Muscle layer of colon (tissue), 2 donors: ENCODE measurements around the gene SGCD.

Source experiments
- H3K27ac ChIP-seq: one replicate; pipeline ENCODE4 v1.7.0; 2013; ENCODE audit warnings: low read depth, mild to moderate bottlenecking, low read length, moderate library complexity
- H3K27me3 ChIP-seq, 2 donors: one replicate each; pipeline ENCODE4 v1.7.0; 2013; ENCODE audit warnings: low read length in 2 of 2, mild to moderate bottlenecking in 2 of 2; ENCODE audit not compliant: insufficient read depth in 2 of 2, control insufficient read depth in 1 of 2
- H3K36me3 ChIP-seq: one replicate; pipeline ENCODE4 v1.7.0; 2013; ENCODE audit warnings: mild to moderate bottlenecking, low read length; ENCODE audit not compliant: insufficient read depth
- H3K4me1 ChIP-seq: one replicate; pipeline ENCODE4 v1.7.0; 2013; ENCODE audit warnings: mild to moderate bottlenecking, low read length; ENCODE audit not compliant: insufficient read depth
- H3K4me3 ChIP-seq, 2 donors: one replicate each; pipeline ENCODE4 v1.7.0; 2013; ENCODE audit warnings: low read length in 2 of 2, low read depth in 1 of 2, mild to moderate bottlenecking in 1 of 2, moderate library complexity in 1 of 2
- H3K9ac ChIP-seq: one replicate; pipeline ENCODE4 v1.7.0; 2013; ENCODE audit warnings: low read length
- H3K9me3 ChIP-seq: one replicate; pipeline ENCODE4 v1.7.0; 2013; ENCODE audit warnings: mild to moderate bottlenecking, low read length
- donor health status: abdominal sarcoma.
- donor health status: Adenocarcinoma of cecum.

The SGCD gene

DNA sequence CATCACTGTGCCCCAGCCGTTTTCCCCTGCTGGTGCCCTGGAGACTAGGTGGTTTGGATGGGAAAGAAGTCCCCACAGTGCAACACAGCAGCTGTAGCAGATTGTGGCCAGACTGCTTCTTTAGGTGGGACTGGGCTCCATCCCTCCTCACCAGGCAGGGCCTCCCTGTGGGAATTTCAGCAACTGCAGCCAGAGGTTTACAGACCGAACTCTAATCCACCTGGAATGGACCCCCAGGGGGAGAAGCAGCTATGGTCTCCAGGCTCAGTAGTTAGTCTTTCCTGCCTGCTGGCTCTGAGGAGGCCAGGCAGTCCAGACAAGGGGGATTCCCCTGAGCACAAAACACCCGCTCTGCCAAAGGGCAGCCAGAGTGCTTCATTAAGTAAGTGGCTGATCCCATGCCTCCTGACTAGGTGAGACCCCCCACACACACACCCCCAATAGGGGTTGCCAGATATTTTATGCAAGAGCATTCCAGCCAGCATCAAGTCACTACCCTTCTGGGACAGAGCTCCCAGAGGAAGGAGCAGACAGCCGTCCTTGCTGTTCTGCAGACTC lies 188.9 kb downstream of the SGCD start:
- no peaks in the 10 kb centered on the region for H3K27me3 ChIP-seq
- H3K27ac ChIP-seq: no peak overlapping the region
- H3K9me3 ChIP-seq: no peaks in the 10 kb centered on the region
- no peak overlapping the region for H3K9ac ChIP-seq
- H3K4me3 ChIP-seq: no peak overlapping the region
- H3K4me1 ChIP-seq: no peaks in the 10 kb centered on the region
- no peaks in the 10 kb centered on the region for H3K36me3 ChIP-seq

GRCh38 chr5:156522651-156523529 lies 195.9 kb downstream of the SGCD start:
- Histone ChIP-seq H3K4me3 (no peak overlapping the region), H3K27me3 (no peaks in the 10 kb centered on the region), H3K36me3 (no peaks in the 10 kb centered on the region), H3K9me3 (no peaks in the 10 kb centered on the region), H3K9ac (no peak overlapping the region), H3K27ac (no peak overlapping the region), H3K4me1 (no peaks in the 10 kb centered on the region)

DNA sequence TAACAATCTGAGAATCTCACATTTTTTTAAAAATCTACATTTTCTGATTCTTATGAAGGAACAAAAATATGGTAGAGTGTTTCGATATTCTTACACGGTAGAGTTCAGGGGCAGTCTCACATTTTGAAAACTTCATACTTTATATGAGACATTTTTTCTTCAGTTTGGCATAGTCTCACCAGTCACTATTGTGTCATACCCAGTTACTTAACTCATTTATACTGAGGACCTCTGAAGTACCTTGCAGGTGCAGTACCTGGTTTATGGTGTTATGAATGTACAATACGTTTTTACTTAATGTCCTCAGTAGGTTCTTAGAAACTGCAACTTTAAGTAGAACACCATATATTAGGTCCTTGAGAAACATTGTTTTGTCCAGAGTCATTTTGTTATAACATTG lies 196.6 kb downstream of the SGCD start:
- H3K9ac ChIP-seq: no peak overlapping the region
- no peaks in the 10 kb centered on the region for H3K36me3 ChIP-seq
- no peaks in the 10 kb centered on the region for H3K27me3 ChIP-seq
- no peaks in the 10 kb centered on the region for H3K4me1 ChIP-seq
- no peaks in the 10 kb centered on the region for H3K9me3 ChIP-seq
- no peak overlapping the region for H3K27ac ChIP-seq
- H3K4me3 ChIP-seq: no peak overlapping the region

DNA sequence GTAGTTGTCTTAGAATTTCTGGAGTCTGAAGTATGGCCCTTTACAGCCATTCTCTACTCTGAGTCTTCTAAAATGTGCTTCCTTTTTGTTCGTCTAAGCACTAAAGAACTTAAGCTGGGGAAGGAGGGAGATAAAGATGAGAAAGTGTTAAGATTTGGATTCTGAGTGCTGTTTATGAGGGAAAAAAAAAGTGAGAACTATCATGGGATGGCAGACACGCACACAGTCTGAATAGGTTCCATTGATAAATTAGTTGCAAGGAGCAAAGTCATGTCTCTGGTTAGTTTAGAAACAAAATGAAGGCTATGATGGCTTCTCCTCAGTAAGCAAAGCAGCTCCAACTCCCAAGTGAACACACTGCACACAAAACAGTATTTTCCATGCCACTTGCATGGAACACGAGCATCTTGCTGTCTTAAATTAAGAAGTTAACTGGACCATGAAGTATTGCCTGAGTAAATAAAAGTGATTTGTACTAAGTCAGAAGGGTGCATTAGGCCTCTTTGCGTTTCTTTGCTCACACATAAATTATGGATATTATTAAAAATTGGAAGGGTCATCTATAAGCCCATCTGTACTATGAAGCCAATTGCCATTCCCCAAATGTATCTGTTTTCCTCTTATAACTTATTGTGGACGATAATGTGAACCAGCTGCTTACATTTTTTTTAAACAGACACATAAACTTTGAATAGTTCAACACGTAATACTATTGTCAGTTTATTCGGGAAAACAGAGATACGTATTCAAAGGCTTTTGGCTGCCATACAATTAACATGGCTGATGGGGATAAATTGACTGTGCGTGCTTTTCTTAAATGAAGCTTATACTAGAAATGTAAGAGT lies 199.3 kb downstream of the SGCD start:
- Histone ChIP-seq H3K4me3 (no peak overlapping the region), H3K9ac (no peak overlapping the region), H3K27ac (no peak overlapping the region)

DNA sequence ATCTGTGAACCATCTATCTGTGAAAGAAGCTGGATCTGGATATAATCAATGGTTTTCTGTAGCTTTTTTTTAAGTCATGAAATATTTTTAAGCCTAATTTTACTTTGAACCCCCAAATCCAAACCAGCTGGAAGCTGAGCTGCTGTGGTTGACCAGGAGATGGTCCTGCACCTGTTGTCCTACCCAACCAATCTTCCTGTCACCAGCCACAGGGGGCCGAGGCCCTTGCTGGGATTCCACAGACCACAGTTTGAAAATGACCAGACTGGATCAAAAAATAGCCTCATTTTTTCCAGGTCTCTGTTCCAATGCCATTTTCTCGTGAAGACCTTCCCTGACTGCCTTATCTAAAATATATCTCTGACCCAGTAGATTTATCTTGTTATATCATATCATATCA lies 200.6 kb downstream of the SGCD start:
- H3K9me3 ChIP-seq: no peaks in the 10 kb centered on the region
- no peaks in the 10 kb centered on the region for H3K27me3 ChIP-seq
- H3K9ac ChIP-seq: no peak overlapping the region
- no peak overlapping the region for H3K4me3 ChIP-seq
- H3K4me1 ChIP-seq: no peaks in the 10 kb centered on the region
- H3K36me3 ChIP-seq: no peaks in the 10 kb centered on the region
- H3K27ac ChIP-seq: no peak overlapping the region

More for the DNA sequence above, 199.3 kb downstream of the SGCD start:
- H3K4me1 ChIP-seq: no peaks in the 10 kb centered on the region
- H3K36me3 ChIP-seq: no peaks in the 10 kb centered on the region
- no peaks in the 10 kb centered on the region for H3K27me3 ChIP-seq
- H3K9me3 ChIP-seq: no peaks in the 10 kb centered on the region

DNA sequence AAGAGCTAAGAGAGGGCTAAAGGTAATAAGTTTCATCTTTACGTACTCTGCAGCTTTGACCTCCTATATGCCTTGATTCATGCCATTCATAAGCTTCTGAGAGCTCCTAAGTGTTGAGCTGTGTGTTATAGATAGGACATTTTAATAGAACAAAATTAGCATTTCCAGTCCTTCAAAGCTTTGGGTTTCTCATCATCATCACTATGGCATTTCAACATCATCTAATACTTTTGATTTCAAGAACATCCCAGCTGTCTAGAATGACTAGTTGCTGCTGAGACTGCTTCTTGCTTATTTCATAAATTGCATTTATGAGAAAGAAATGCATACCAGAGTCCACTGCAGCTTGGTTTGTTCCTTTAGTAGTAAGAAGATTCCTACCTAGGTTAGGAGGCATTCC lies 201.7 kb downstream of the SGCD start:
- Histone ChIP-seq H3K4me1 (no peaks in the 10 kb centered on the region), H3K27ac (no peak overlapping the region)

DNA sequence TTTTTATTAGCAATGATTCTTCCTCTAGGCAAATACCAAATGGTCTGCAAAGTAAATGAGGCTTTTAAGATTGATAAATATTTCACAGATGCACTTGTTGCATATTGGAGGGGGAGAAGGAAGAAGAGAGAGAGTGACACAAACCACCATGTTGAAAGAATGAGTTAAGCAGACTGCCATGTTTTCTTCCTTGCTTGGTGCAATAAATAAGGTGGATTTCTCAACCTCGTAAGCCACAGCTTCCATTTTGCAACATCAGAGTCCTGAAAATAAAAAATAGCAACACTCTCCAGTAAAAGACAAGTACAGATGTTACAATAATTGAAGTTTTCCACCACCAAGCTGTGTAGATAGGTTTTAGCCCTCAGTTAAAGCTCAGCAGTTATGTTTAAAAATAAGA lies 202.9 kb downstream of the SGCD start:
- H3K36me3 ChIP-seq: no peaks in the 10 kb centered on the region
- H3K27ac ChIP-seq: no peak overlapping the region
- H3K9ac ChIP-seq: no peak overlapping the region
- H3K9me3 ChIP-seq: no peaks in the 10 kb centered on the region
- H3K4me1 ChIP-seq: no peaks in the 10 kb centered on the region
- no peaks in the 10 kb centered on the region for H3K27me3 ChIP-seq
- no peak overlapping the region for H3K4me3 ChIP-seq

More for the DNA sequence above, 201.7 kb downstream of the SGCD start:
- H3K9me3 ChIP-seq: no peaks in the 10 kb centered on the region
- H3K4me3 ChIP-seq: no peak overlapping the region
- H3K27me3 ChIP-seq: no peaks in the 10 kb centered on the region
- H3K36me3 ChIP-seq: no peaks in the 10 kb centered on the region
- H3K9ac ChIP-seq: no peak overlapping the region

GRCh38 chr5:156531199-156531598 lies 204.2 kb downstream of the SGCD start:
- H3K4me3 ChIP-seq: no peak overlapping the region
- H3K9me3 ChIP-seq: no peaks in the 10 kb centered on the region
- no peak overlapping the region for H3K27ac ChIP-seq
- H3K4me1 ChIP-seq: no peaks in the 10 kb centered on the region
- H3K36me3 ChIP-seq: no peaks in the 10 kb centered on the region
- no peaks in the 10 kb centered on the region for H3K27me3 ChIP-seq
- no peak overlapping the region for H3K9ac ChIP-seq

DNA sequence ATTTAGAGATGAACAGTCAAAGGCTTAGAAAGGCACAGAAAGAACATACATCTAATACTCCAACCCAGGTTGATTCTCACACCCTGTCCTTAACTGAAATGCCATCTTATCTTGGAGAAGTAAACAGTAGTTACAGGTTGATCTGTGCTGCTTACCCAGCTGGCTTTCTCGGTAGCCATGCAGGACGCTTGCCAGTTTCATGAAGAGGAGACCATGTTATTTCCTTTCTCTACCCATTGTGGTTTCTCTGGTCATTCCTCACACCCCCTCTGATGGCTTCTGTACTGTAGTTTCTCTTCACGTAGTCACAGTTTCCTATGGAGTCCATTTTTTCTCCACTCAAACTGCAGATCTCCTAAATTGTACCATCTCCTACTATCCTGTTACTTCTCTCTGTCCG lies 206.0 kb downstream of the SGCD start:
- Histone ChIP-seq H3K27ac (no peak overlapping the region), H3K36me3 (no peaks in the 10 kb centered on the region), H3K27me3 (no peaks in the 10 kb centered on the region), H3K9me3 (no peaks in the 10 kb centered on the region), H3K4me1 (no peaks in the 10 kb centered on the region), H3K4me3 (no peak overlapping the region), H3K9ac (no peak overlapping the region)

DNA sequence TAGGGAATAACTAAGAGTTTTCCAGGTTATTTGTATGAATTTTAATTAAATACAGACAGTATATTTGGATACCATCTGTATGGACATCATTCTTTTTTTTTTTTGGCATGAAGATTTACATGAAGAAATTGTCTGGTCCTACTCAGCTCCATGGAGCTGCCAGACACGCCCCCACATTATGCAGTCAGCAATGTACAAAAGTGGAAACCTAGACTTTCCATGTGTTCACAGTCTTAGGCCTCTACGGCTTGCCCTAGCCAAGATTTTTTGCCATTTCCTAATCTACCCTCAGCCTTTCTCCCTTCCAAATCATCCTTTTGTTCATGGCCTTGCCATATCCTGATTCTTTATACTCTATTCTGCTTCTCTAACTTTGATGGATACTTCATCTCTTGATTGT lies 207.1 kb downstream of the SGCD start:
- Histone ChIP-seq H3K4me3 (no peak overlapping the region), H3K9me3 (no peaks in the 10 kb centered on the region), H3K27me3 (no peaks in the 10 kb centered on the region), H3K9ac (no peak overlapping the region), H3K27ac (no peak overlapping the region), H3K36me3 (no peaks in the 10 kb centered on the region), H3K4me1 (no peaks in the 10 kb centered on the region)

DNA sequence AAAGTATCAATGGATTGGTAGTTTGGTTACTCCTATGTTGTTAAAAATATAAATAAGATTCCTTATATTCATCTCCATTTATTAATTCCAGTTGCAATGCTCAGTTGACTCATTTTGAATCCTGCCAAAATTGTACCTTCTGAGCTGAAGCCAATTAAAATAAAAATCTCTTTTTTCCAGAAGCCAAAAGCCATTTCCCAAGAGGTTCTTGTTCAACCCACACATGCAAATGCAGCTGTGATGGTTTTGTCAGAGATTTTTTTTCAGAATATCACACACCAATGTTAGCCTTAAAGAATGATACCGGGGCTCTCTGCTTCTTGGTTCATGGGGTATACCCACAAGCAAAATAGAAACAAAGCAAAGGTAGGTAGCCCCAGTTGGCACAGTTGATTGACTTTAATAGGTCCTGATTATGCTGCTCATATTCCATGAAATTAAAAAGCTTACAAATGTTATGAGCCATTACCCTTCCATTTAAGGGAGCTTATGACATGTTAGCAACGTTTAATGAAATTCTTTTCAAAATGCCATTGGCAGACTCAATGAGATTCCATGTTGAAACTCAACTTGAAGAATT lies 208.0 kb downstream of the SGCD start:
- Histone ChIP-seq H3K9me3 (no peaks in the 10 kb centered on the region), H3K4me1 (no peaks in the 10 kb centered on the region), H3K4me3 (no peak overlapping the region), H3K27ac (no peak overlapping the region), H3K36me3 (no peaks in the 10 kb centered on the region), H3K9ac (no peak overlapping the region), H3K27me3 (no peaks in the 10 kb centered on the region)
